ENCODE measurements around the gene TAOK2.
"Not testable (repeated sequence)": the region's sequence is repeated elsewhere in the genome, so short reads cannot be mapped to it uniquely, and the experiment has no call there.

Gene TAOK2

GRCh38 chr16:29973384-29974246, at the start of gene TAOK2:
TAOK2 (plus strand) TSS chr16:29973868; CDS start chr16:29977773, 3,905 bp downstream.
- peak; percentile 93 to 95 for DNase-seq (ENCODE audit: low read depth in 2 of 2)

- DNase-seq (ENCODE audit: low read depth in 2 of 2), result no peak
Observed at GRCh38 chr16:29925105-29925756, 48.4 kb upstream of the TAOK2 start.

- peak; percentile 78 to 87 for DNase-seq (ENCODE audit: low read depth in 2 of 2)
Observed at GRCh38 chr16:29925781-29926710, 47.6 kb upstream of the TAOK2 start, which contains the start of gene KCTD13. KCTD13 (minus strand) TSS chr16:29926226; CDS start chr16:29926033, 193 bp downstream.

- DNase-seq (ENCODE audit: low read depth in 2 of 2), result no peak
Observed at GRCh38 chr16:29926711-29927052, 47.0 kb upstream of the TAOK2 start.

- DNase-seq (ENCODE audit: low read depth in 2 of 2), result no peak
Observed at GRCh38 chr16:29927070-29927905, 46.4 kb upstream of the TAOK2 start.

- DNase-seq (ENCODE audit: low read depth in 2 of 2), result not testable (repeated sequence)
Observed at GRCh38 chr16:29931750-29932149, 41.9 kb upstream of the TAOK2 start.

- DNase-seq (ENCODE audit: low read depth in 2 of 2), result no peak
Observed at GRCh38 chr16:29940656-29941055, 33.0 kb upstream of the TAOK2 start.

GRCh38 chr16:29943846-29944799, 29.5 kb upstream of the TAOK2 start:
- DNase-seq (ENCODE audit: low read depth in 2 of 2), result no peak

GRCh38 chr16:29947897-29948296, 25.8 kb upstream of the TAOK2 start:
- no peak for DNase-seq (ENCODE audit: low read depth in 2 of 2)

- no peak for DNase-seq (ENCODE audit: low read depth in 2 of 2)
Observed at GRCh38 chr16:29950806-29951461, 22.7 kb upstream of the TAOK2 start.

- no peak for DNase-seq (ENCODE audit: low read depth in 2 of 2)
Observed at GRCh38 chr16:29951625-29952365, 21.9 kb upstream of the TAOK2 start.

- DNase-seq (ENCODE audit: low read depth in 2 of 2), result no peak
Observed at GRCh38 chr16:29958756-29959155, 14.9 kb upstream of the TAOK2 start.

GRCh38 chr16:29959293-29959692, 14.4 kb upstream of the TAOK2 start:
- no peak for DNase-seq (ENCODE audit: low read depth in 2 of 2)

- DNase-seq (ENCODE audit: low read depth in 2 of 2), result not testable (repeated sequence)
Observed at GRCh38 chr16:29959821-29960220, 13.8 kb upstream of the TAOK2 start.

- DNase-seq (ENCODE audit: low read depth in 2 of 2), result no peak
Observed at GRCh38 chr16:29961127-29961478, 12.6 kb upstream of the TAOK2 start.

- peak; percentile 82 to 89 for DNase-seq (ENCODE audit: low read depth in 2 of 2)
Observed at GRCh38 chr16:29961479-29962343, 12.0 kb upstream of the TAOK2 start, which contains the start of gene TMEM219. TMEM219 (plus strand) TSS chr16:29962079; CDS start chr16:29963144, 1,065 bp downstream.

- no peak for DNase-seq (ENCODE audit: low read depth in 2 of 2)
Observed at GRCh38 chr16:29962344-29962994, 11.2 kb upstream of the TAOK2 start.
